Panc1 (cell line): Measurements from ENCODE around the gene TAMALIN. TPM values are rescaled to one million over a fixed set of nuclear protein-coding genes. Genes with fewer than 3 reads are reported as not detected.

Source experiments
- ATAC-seq: fragments of 200-7000 bp; cut with Tn5 transposase; 2 replicates; pipeline ENCODE4 v1.9.1; 2020; ENCODE audit warnings: mild to moderate bottlenecking, moderate library complexity
- BruUV-seq: library from RNA; stranded (reverse); fragments of 400-500 nt; replicated peaks from 2 replicates; lab custom pipeline; 2021; lab: Mats Ljungman, UMichigan
- CTCF ChIA-PET: fragments of 300-600 bp; sonication (Branson Sonifier 250); formaldehyde crosslinking; loops from one replicate; lab custom pipeline; 2022; ENCODE audit warnings: antibody characterized with exemption; lab: Charles Lee
- POLR2A ChIA-PET: fragments of 300-600 bp; sonication (Branson Sonifier 250); formaldehyde crosslinking; loops from one replicate; lab custom pipeline; 2022; ENCODE audit warnings: antibody characterized with exemption; lab: Charles Lee
- DNase-seq: peaks from one replicate; pipeline ENCODE4 v3.0.0-alpha.2; 2010; ENCODE audit warnings: low read depth, low spot score
- H3K27ac ChIP-seq: 2 replicates; pipeline ENCODE4 v1.5.1; 2011; ENCODE audit warnings: mild to moderate bottlenecking, low read length, inconsistent platforms
- H3K27me3 ChIP-seq: fragments of 200-500 bp; sonication (Bioruptor generic); 2 replicates; pipeline ENCODE4 v1.6.0; 2014; ENCODE audit warnings: low read length, inconsistent platforms; ENCODE audit not compliant: control insufficient read depth, insufficient read depth
- H3K36me3 ChIP-seq: fragments of 200-500 bp; sonication (Bioruptor generic); 2 replicates; pipeline ENCODE4 v1.5.1; 2014; ENCODE audit warnings: inconsistent platforms, mild to moderate bottlenecking, low read length, moderate library complexity; ENCODE audit not compliant: control insufficient read depth, insufficient read depth
- H3K4me1 ChIP-seq: 2 replicates; pipeline ENCODE4 v1.5.1; 2011; ENCODE audit warnings: inconsistent platforms, mild to moderate bottlenecking, low read length, moderate library complexity; ENCODE audit not compliant: control insufficient read depth, insufficient read depth
- H3K4me3 ChIP-seq, 2 experiments: 2 replicates each; pipeline ENCODE4 v1.5.1; 2011 to 2012; ENCODE audit warnings: low read depth in 2 of 2, low read length in 2 of 2, mild to moderate bottlenecking in 2 of 2, inconsistent platforms in 1 of 2, moderate library complexity in 1 of 2
- H3K9me3 ChIP-seq: fragments of 200-500 bp; sonication (Bioruptor generic); 2 replicates; pipeline ENCODE4 v1.5.1; 2014; ENCODE audit warnings: low read depth, mild to moderate bottlenecking, inconsistent platforms, low read length, moderate library complexity; ENCODE audit not compliant: control insufficient read depth, insufficient read depth
- CTCF ChIP-seq: fragments of 450-650 bp; IDR thresholded peaks from 2 replicates; pipeline ENCODE4 v1.5.1; 2017; ENCODE audit warnings: mild to moderate bottlenecking
- POLR2AphosphoS5 ChIP-seq: IDR thresholded peaks from 2 replicates; pipeline ENCODE4 v1.6.1; 2012; ENCODE audit warnings: mild to moderate bottlenecking, low read depth, low read length, moderate library complexity
- SIN3A ChIP-seq: IDR thresholded peaks from 2 replicates; pipeline ENCODE4 v1.6.1; 2012; ENCODE audit warnings: low read depth, mild to moderate bottlenecking, low read length, moderate library complexity, borderline replicate concordance; ENCODE audit not compliant: insufficient read depth
- TCF7L2 ChIP-seq: IDR thresholded peaks from 2 replicates; pipeline ENCODE4 v1.6.1; 2011; ENCODE audit warnings: mild to moderate bottlenecking, low read depth, low read length, inconsistent platforms
- in situ Hi-C: cut with HindIII; loops from 2 replicates; pipeline ENCODE4 v1.10.0; 2016; ENCODE audit warnings: low sequenced_read_pairs, low pct_unique_long_range_greater_than_20kb
- intact Hi-C: fragments of 100-400 bp; cut with micrococcal nuclease; formaldehyde crosslinking; loops from one replicate; pipeline ENCODE4 v1.10.0; 2022; ENCODE audit not compliant: unreplicated experiment
- total RNA-seq: library from RNA; stranded (reverse); gene quantifications from one replicate; pipeline ENCODE4 v1.2.1, GENCODE V29; 2021; ENCODE audit not compliant: unreplicated experiment
- TF ChIP-seq, protein P1 (sequence below), 2 experiments: IDR thresholded peaks; 2 replicates each; pipeline ENCODE4 v1.6.1; 2011 to 2012; ENCODE audit warnings: low read depth in 2 of 2, control low read depth in 1 of 2, low read length in 1 of 2, mild to moderate bottlenecking in 1 of 2, moderate library complexity in 1 of 2; ENCODE audit not compliant: insufficient read depth in 1 of 2

Gene TAMALIN
- total RNA-seq, 1 experiment from 2014 or later: 0.82 TPM

GRCh38 chr12:52026263-52026662 lies 19.5 kb downstream of the TAMALIN start:
- BruUV-seq: no TSS peak

DNA sequence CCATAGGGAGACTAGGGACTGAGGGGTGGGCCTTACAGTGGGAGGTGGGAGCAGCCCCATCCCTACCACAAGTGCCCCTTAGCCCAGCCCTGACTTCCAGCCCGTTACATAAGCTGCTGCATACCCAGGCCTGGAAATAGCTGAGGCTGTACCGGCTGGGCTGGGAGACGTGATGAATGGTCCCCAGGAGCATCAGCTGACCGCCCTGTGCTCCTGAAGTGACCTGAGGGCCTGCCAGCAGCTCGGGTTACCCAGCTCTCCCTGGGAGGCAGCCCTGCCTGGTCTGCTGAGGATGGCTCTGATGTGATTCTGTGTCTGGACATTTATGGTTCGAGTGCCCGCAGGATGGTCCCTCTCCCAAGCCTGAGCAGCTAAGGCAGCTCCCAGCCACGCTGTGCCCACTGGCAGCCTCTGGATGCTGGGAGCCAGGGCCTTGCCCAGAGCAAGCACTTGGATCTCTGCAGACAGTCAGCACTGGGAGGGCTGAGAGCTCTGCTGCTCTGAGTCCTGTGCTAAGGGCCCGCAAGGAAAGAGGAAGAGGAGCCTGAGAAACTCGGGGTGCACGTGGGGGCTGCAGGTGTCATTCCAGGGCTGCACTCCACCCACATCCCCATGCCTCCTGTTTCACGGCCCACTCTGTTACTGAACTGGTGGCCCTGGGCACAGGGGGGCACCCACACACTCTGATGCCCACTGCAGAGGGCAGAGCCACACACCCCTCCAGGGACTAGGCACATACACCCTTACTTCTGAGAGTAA lies 20.5 kb downstream of the TAMALIN start:
- no TSS peak for BruUV-seq
- Histone ChIP-seq H3K27ac (no peak overlapping the region), H3K36me3 (no peaks in the 10 kb centered on the region), H3K4me1 (peaks cover 6% of the 10 kb centered on the region), H3K9me3 (no peaks in the 10 kb centered on the region), H3K27me3 (no peaks in the 10 kb centered on the region), H3K4me3 (no peak overlapping the region)
- CTCF ChIA-PET: interaction anchor here (0.6 to 2.4 kb wide), 2 partner anchors 16 to 96 kb away, joined by 3 to 24 read pairs; no protein-coding TSS in a partner anchor
- DNase-seq (no peak), ATAC-seq (no peak)
- TF ChIP-seq CTCF (no peak), SIN3A (no peak), TCF7L2 (no peak), POLR2AphosphoS5 (no peak)
- TF ChIP-seq, protein P1, sequence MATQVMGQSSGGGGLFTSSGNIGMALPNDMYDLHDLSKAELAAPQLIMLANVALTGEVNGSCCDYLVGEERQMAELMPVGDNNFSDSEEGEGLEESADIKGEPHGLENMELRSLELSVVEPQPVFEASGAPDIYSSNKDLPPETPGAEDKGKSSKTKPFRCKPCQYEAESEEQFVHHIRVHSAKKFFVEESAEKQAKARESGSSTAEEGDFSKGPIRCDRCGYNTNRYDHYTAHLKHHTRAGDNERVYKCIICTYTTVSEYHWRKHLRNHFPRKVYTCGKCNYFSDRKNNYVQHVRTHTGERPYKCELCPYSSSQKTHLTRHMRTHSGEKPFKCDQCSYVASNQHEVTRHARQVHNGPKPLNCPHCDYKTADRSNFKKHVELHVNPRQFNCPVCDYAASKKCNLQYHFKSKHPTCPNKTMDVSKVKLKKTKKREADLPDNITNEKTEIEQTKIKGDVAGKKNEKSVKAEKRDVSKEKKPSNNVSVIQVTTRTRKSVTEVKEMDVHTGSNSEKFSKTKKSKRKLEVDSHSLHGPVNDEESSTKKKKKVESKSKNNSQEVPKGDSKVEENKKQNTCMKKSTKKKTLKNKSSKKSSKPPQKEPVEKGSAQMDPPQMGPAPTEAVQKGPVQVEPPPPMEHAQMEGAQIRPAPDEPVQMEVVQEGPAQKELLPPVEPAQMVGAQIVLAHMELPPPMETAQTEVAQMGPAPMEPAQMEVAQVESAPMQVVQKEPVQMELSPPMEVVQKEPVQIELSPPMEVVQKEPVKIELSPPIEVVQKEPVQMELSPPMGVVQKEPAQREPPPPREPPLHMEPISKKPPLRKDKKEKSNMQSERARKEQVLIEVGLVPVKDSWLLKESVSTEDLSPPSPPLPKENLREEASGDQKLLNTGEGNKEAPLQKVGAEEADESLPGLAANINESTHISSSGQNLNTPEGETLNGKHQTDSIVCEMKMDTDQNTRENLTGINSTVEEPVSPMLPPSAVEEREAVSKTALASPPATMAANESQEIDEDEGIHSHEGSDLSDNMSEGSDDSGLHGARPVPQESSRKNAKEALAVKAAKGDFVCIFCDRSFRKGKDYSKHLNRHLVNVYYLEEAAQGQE (IDR thresholded peaks at IDR 0.05; ENCODE audit: insufficient read depth in 1 of 2, low read depth in 2 of 2, low read length in 1 of 2): no peak
- POLR2A ChIA-PET: no interaction called here
- in situ Hi-C loops (no loop called here), intact Hi-C loops (loop anchor here (5.0 kb wide), 1 partner anchor 95 kb away; no protein-coding TSS in a partner anchor)

More at GRCh38 chr12:52026263-52026662, 19.5 kb downstream of the TAMALIN start:
- ATAC-seq: no peak
- in situ Hi-C loops (no loop called here), intact Hi-C loops (loop anchor here (5.0 kb wide), 1 partner anchor 96 kb away; no protein-coding TSS in a partner anchor)
- TF ChIP-seq SIN3A (no peak), TCF7L2 (no peak), CTCF (no peak), POLR2AphosphoS5 (no peak)
- TF ChIP-seq, protein P1 (IDR thresholded peaks at IDR 0.05; ENCODE audit: insufficient read depth in 1 of 2, low read depth in 2 of 2, low read length in 1 of 2): no peak
- Histone ChIP-seq H3K36me3 (no peaks in the 10 kb centered on the region), H3K4me3 (no peak overlapping the region), H3K9me3 (no peaks in the 10 kb centered on the region), H3K27ac (no peak overlapping the region), H3K4me1 (peaks cover 6% of the 10 kb centered on the region), H3K27me3 (no peaks in the 10 kb centered on the region)
- POLR2A ChIA-PET: no interaction called here
- no peak for DNase-seq
- CTCF ChIA-PET: interaction anchor here (0.9 to 3.0 kb wide), 11 partner anchors 15 to 97 kb away, joined by 3 to 47 read pairs (median 5); no protein-coding TSS in a partner anchor
